RWPE1 (cell line): Measurements from ENCODE around the gene C11orf71.

ENCODE experiments used
- CTCF ChIA-PET: fragments of 350-600 bp; sonication (Branson Sonifier 250); formaldehyde crosslinking; extraction: SDS; loops from one replicate; lab custom pipeline; 2021; lab: Yijun Ruan, JAX
- POLR2A ChIA-PET: fragments of 400-600 bp; formaldehyde crosslinking; extraction: SDS; loops from one replicate; lab custom pipeline; 2020; ENCODE audit warnings: antibody characterized with exemption; ENCODE audit not compliant: low non-redundant PET; lab: Yijun Ruan, JAX
- DNase-seq: peaks from one replicate; pipeline ENCODE4 v3.0.0; 2012; ENCODE audit warnings: low spot score
- H3K27ac ChIP-seq: fragments of 450-650 bp; 2 replicates; pipeline ENCODE4 v1.5.1; 2017
- TF ChIP-seq, protein P1 (sequence below): fragments of 450-650 bp; conservative IDR thresholded peaks from 2 replicates; pipeline ENCODE4 v1.5.1; 2017; ENCODE audit warnings: low read depth, mild to moderate bottlenecking

Gene C11orf71

DNA sequence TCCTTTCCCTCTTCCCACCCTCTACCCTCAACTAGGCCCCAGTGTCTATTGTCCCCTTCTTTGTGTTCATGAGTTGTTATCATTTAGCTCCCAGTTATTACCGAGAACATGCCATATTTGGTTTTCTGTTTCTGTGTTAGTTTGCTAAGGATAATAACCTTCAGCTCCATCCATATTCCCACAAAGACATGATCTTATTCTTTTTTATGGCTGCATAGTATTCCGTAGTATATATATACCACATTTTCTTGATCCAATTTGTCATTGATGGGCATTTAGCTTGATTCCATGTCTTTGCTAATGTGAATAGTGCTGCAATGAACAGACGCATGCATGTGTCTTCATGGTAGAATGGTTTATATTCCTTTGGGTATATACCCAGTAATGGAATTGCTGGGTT lies 17.8 kb downstream of the C11orf71 start:
- ChIA-PET POLR2A (no interaction called here), CTCF (no interaction called here)
- H3K27ac ChIP-seq = no peak overlapping the region
- DNase-seq = no peak
- TF ChIP-seq, protein P1, sequence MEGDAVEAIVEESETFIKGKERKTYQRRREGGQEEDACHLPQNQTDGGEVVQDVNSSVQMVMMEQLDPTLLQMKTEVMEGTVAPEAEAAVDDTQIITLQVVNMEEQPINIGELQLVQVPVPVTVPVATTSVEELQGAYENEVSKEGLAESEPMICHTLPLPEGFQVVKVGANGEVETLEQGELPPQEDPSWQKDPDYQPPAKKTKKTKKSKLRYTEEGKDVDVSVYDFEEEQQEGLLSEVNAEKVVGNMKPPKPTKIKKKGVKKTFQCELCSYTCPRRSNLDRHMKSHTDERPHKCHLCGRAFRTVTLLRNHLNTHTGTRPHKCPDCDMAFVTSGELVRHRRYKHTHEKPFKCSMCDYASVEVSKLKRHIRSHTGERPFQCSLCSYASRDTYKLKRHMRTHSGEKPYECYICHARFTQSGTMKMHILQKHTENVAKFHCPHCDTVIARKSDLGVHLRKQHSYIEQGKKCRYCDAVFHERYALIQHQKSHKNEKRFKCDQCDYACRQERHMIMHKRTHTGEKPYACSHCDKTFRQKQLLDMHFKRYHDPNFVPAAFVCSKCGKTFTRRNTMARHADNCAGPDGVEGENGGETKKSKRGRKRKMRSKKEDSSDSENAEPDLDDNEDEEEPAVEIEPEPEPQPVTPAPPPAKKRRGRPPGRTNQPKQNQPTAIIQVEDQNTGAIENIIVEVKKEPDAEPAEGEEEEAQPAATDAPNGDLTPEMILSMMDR = no peak

DNA sequence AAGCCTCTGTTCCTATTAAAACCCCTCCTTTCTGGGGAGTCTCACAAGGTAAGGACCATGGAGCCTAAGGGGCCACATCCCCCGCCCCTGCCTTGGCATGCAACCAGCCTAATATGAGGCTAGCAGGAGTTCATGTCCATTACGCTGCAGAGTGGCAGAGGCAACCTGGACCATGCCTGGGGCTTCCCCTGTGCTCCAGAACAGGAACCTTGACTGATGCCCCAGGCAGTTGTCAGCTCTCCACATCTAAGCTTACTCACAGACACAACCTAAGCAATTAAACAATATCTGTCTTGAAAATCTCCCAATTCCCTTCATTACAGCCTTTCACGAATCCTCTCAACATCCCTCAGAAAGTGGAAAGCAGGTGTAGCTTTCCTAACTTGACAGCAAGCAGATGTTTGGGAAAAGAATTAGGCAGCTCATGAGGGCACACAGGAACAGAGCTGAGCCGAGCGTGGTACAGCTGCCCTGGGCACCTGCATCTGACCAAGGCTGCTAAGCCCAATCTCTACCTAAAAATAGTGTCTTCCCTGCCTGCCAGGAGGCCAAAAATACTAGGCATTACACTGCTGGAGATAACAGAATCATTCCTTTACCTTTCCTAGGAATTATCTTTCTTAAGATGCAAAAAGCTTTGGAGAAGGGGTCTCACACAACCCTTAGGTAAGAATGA lies 20.8 kb downstream of the C11orf71 start:
- TF ChIP-seq, protein P1 = no peak
- H3K27ac ChIP-seq = no peak overlapping the region
- CTCF ChIA-PET = no interaction called here
- DNase-seq = no peak
- POLR2A ChIA-PET = no interaction called here

DNA sequence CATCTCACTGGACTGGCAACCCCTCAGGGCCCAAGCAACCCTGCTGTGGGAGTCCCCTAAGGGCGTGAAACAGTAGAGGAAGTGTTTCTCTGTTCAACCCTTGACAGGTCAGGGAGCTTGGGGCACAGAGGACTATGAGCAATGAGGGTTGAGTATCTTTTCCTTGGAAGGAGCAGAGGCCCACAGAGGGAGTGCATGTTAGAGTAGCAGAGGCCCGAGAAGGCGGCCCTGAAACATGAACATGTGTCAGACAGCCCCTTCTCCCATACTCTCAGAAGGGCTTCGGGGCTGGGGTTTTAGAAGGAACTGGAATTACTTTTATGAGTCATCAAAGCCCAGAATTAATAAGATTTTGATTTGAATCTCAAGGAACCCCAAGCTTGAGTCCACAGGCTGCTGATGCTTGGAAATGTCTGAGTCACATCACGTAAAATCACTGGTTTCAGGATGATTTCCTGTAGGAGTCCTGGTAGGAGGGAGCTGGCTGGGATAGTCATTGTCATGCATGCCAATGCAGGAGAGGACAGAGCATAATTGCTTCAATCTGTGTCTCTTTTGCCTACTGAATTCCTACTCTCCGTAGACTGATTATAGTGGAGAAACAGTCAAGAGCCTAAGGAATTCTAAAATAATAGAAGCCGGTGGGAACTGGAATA lies 22.6 kb downstream of the C11orf71 start:
- H3K27ac ChIP-seq = no peak overlapping the region

GRCh38 chr11:114375052-114375451 lies 25.3 kb downstream of the C11orf71 start:
- ChIA-PET CTCF (interaction anchor here (0.8 kb wide), 1 partner anchor 188 kb away, joined by 4 read pairs; no protein-coding TSS in a partner anchor), POLR2A (no interaction called here)
- TF ChIP-seq, protein P1 = no peak
- DNase-seq = no peak
- H3K27ac ChIP-seq = no peak overlapping the region

More for the DNA sequence above, 22.6 kb downstream of the C11orf71 start:
- no peak for DNase-seq
- ChIA-PET CTCF (no interaction called here), POLR2A (no interaction called here)
- TF ChIP-seq, protein P1 = no peak

DNA sequence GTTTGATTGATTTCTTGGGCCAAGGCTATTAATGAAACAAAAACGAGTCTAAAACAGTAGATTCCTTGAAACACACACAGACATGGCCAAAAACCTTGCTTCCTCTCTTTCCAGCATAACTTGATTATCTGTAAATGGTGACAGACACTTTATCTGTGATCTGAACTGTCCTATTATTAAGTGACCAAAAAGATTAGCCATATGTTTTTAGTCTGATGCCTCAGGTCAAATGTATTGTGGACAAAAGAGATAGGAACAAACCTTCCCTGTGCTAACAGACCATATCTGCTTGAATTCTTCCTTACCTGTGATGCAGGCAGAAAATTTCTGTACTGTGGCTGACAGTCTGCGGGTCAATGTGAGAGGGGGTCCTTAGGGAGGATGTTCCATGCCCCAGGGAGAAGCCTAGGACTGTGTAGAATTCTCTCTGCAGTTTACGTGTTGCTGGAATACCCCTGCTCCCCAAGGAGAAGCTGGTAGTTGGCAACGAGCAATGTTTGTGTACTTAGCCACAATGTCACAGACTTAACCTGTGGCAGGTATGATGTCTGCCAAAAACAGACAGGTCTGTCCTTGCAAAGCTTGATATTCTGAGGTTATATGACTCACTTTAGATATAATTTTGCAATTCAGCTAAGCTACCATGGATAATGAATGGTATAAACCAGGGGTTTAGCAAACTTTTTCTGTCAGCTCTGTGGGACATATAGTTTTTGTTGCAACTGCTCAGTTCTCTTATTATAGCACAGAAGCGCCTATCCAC lies 31.2 kb downstream of the C11orf71 start:
- ChIA-PET CTCF (interaction anchor here (0.6 kb wide), 2 partner anchors 31 to 1180 kb away, joined by 3 to 4 read pairs; no protein-coding TSS in a partner anchor), POLR2A (no interaction called here)
- H3K27ac ChIP-seq = no peak overlapping the region
- DNase-seq = peak; percentile 14
- TF ChIP-seq, protein P1 = no peak

- TF ChIP-seq, protein P1 = no peak
- POLR2A ChIA-PET = no interaction called here
- no peak overlapping the region for H3K27ac ChIP-seq
- CTCF ChIA-PET = interaction anchor here (1.0 kb wide), 1 partner anchor 88 kb away, joined by 3 read pairs; no protein-coding TSS in a partner anchor
- no peak for DNase-seq
Measured at GRCh38 chr11:114367244-114367957, 32.9 kb downstream of the C11orf71 start.
